Measurements from ENCODE around the gene RBM33.

DNA sequence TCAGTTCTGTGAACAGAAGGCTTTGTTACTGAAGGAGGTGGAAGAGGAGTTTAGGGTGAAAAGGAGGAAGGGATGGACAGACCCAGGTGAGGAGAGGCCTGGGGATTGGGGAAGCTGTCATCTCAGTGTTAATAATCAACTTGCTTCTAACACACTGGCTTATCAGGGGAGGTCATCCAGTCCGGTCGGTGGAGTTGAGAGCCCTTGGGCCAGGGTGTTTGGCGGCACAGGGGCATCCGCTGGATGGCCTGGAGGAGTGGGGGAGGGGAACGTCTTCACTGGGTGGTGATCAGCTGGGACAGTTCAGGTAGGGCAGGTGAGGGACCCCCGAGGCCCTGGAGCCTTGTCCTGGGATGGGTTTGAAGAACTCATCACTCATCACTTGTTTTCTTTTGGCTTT, 133.9 kb downstream of the RBM33 start:
- TF ChIP-seq YY1 (IDR thresholded peaks at IDR 0.05; ENCODE audit: insufficient read depth, insufficient read length) (no peak), ZNF274 (IDR thresholded peaks at IDR 0.05; ENCODE audit: low read depth, low read length) (no peak)

Measured in NT2/D1 (cell line).